H1 (cell line): Measurements from ENCODE around the gene TXNDC8. TPM values are rescaled to one million over a fixed set of nuclear protein-coding genes. Genes with fewer than 3 reads are reported as not detected.

Experiments used
- CTCF ChIA-PET: fragments of 300-600 bp; sonication (Branson Sonifier 250); formaldehyde crosslinking; loops from one replicate; lab custom pipeline; 2021; ENCODE audit not compliant: partially characterized antibody; lab: Charles Lee
- POLR2A ChIA-PET: fragments of 300-600 bp; sonication (Branson Sonifier 250); formaldehyde crosslinking; loops from one replicate; lab custom pipeline; 2021; ENCODE audit warnings: inconsistent platforms; ENCODE audit not compliant: partially characterized antibody; lab: Charles Lee
- DNase-seq, 2 experiments: peaks; one replicate each; pipeline versions ENCODE4 v3.0.0 to v3.0.0-alpha.2; 2010 to 2022; ENCODE audit warnings: low spot score in 2 of 2, low read depth in 1 of 2, mixed read lengths in 1 of 2
- FAIRE-seq: peaks from 2 replicates; lab custom pipeline; 2011; peaks lifted over from hg19 to GRCh38; lab: Jason Lieb, UNC
- H2AFZ ChIP-seq: 2 replicates; pipeline ENCODE4 v1.8.1; 2012; ENCODE audit warnings: low read length, inconsistent platforms
- H2AK5ac ChIP-seq: 2 replicates; pipeline ENCODE4 v1.6.1; 2013; ENCODE audit warnings: low read depth, low read length
- H2BK120ac ChIP-seq: replicated peaks from 2 replicates; pipeline ENCODE3; 2013; ENCODE audit warnings: low read depth, low read length, inconsistent platforms
- H2BK12ac ChIP-seq: 2 replicates; pipeline ENCODE4 v1.6.1; 2013; ENCODE audit warnings: low read depth, low read length
- H2BK15ac ChIP-seq: 2 replicates; pipeline ENCODE4 v1.6.1; 2013; ENCODE audit warnings: low read length
- H2BK20ac ChIP-seq: 2 replicates; pipeline ENCODE4 v1.6.1; 2013; ENCODE audit warnings: low read length
- H2BK5ac ChIP-seq: 2 replicates; pipeline ENCODE4 v1.6.1; 2013; ENCODE audit warnings: low read depth, low read length
- H3K14ac ChIP-seq: 2 replicates; pipeline ENCODE4 v1.6.1; 2013; ENCODE audit warnings: inconsistent platforms; ENCODE audit not compliant: insufficient read length
- H3K18ac ChIP-seq: 2 replicates; pipeline ENCODE4 v1.6.1; 2013; ENCODE audit warnings: low read length; ENCODE audit errors: extremely low read depth
- H3K23ac ChIP-seq: 2 replicates; pipeline ENCODE4 v1.6.1; 2013; ENCODE audit warnings: inconsistent platforms; ENCODE audit not compliant: insufficient read length
- H3K23me2 ChIP-seq: 2 replicates; pipeline ENCODE4 v1.6.1; 2013; ENCODE audit warnings: low read depth, low read length
- H3K27ac ChIP-seq: 2 replicates; pipeline ENCODE4 v1.6.1; 2011; ENCODE audit warnings: low read depth, low read length, inconsistent platforms
- H3K27me3 ChIP-seq, 4 experiments: replicated peaks in 1 of 4; 1 replicate in 1 of 4; 2 replicates in 3 of 4; pipeline versions ENCODE4 v1.6.1 to v1.8.1; 2011 to 2013; ENCODE audit warnings: low read length in 3 of 4, mild to moderate bottlenecking in 3 of 4, inconsistent platforms in 2 of 4, mixed read lengths in 2 of 4, moderate library complexity in 1 of 4; ENCODE audit not compliant: control insufficient read depth in 3 of 4, insufficient read depth in 3 of 4; ENCODE audit errors: extremely low read depth in 1 of 4
- H3K36me3 ChIP-seq, 4 experiments: 2 replicates each; pipeline versions ENCODE4 v1.6.1 to v1.8.1; 2011 to 2013; ENCODE audit warnings: mild to moderate bottlenecking in 4 of 4, low read length in 3 of 4, moderate library complexity in 2 of 4, control low read depth in 1 of 4, inconsistent platforms in 1 of 4; ENCODE audit not compliant: insufficient read depth in 4 of 4, control insufficient read depth in 2 of 4
- H3K4ac ChIP-seq: replicated peaks from 2 replicates; pipeline ENCODE3; 2013; ENCODE audit warnings: low read length, low read depth, mixed read lengths, inconsistent platforms; ENCODE audit not compliant: insufficient read length
- H3K4me1 ChIP-seq, 4 experiments: replicated peaks in 1 of 4; 1 replicate in 1 of 4; 2 replicates in 3 of 4; pipeline versions ENCODE4 v1.6.1 to v1.8.1; 2011 to 2013; ENCODE audit warnings: low read length in 3 of 4, inconsistent platforms in 2 of 4, mixed read lengths in 1 of 4; ENCODE audit not compliant: insufficient read depth in 4 of 4, control insufficient read depth in 3 of 4
- H3K4me2 ChIP-seq, 2 experiments: 2 replicates each; pipeline versions ENCODE4 v1.6.1 to v1.8.1; 2011 to 2013; ENCODE audit warnings: low read depth in 2 of 2, low read length in 2 of 2, control low read depth in 1 of 2, inconsistent platforms in 1 of 2, mild to moderate bottlenecking in 1 of 2; ENCODE audit not compliant: insufficient read depth in 1 of 2
- H3K4me3 ChIP-seq, 4 experiments: fragments of 200-600, 300-600 bp in 1 of 4; sonication (generic), shearing (Covaris generic), sonication (Bioruptor Twin) in 1 of 4; 2 replicates each; pipeline versions ENCODE4 v1.5.1 to v1.8.1; 2011 to 2016; ENCODE audit warnings: low read length in 4 of 4, low read depth in 3 of 4, control low read depth in 2 of 4, inconsistent platforms in 2 of 4, mild to moderate bottlenecking in 2 of 4, mixed read lengths in 1 of 4, moderate library complexity in 1 of 4; ENCODE audit not compliant: insufficient read depth in 2 of 4; ENCODE audit errors: extremely low read depth in 1 of 4
- H3K56ac ChIP-seq: replicated peaks from 2 replicates; pipeline ENCODE3; 2013; ENCODE audit warnings: low read depth, mild to moderate bottlenecking, mixed read lengths, low read length, inconsistent platforms; ENCODE audit not compliant: insufficient read length
- H3K79me1 ChIP-seq: 2 replicates; pipeline ENCODE4 v1.6.1; 2013; ENCODE audit warnings: low read depth, low read length, control low read depth
- H3K79me2 ChIP-seq, 2 experiments: 2 replicates each; pipeline versions ENCODE4 v1.6.1 to v1.8.1; 2012 to 2013; ENCODE audit warnings: low read length in 2 of 2, mild to moderate bottlenecking in 2 of 2, inconsistent platforms in 1 of 2; ENCODE audit not compliant: insufficient read depth in 2 of 2, control insufficient read depth in 1 of 2
- H3K9ac ChIP-seq, 4 experiments: replicated peaks in 1 of 4; 1 replicate in 1 of 4; 2 replicates in 3 of 4; pipeline versions ENCODE4 v1.6.1 to v1.8.1; 2011 to 2013; ENCODE audit warnings: low read depth in 3 of 4, low read length in 3 of 4, control low read depth in 2 of 4, mild to moderate bottlenecking in 2 of 4, moderate library complexity in 2 of 4, inconsistent platforms in 1 of 4; ENCODE audit errors: extremely low read depth in 1 of 4
- H3K9me3 ChIP-seq, 2 experiments: 2 replicates each; pipeline versions ENCODE4 v1.6.1 to v1.8.1; 2012 to 2013; ENCODE audit warnings: mild to moderate bottlenecking in 2 of 2, moderate library complexity in 2 of 2, control low read depth in 1 of 2, inconsistent platforms in 1 of 2, low read depth in 1 of 2, low read length in 1 of 2, mixed read lengths in 1 of 2; ENCODE audit not compliant: insufficient read depth in 2 of 2
- H4K20me1 ChIP-seq, 2 experiments: replicated peaks in 1 of 2; 2 replicates each; pipeline versions ENCODE3 to v1.8.1; 2011 to 2013; ENCODE audit warnings: inconsistent platforms in 2 of 2, low read length in 2 of 2, mild to moderate bottlenecking in 1 of 2; ENCODE audit not compliant: insufficient read depth in 2 of 2, control insufficient read depth in 1 of 2
- H4K5ac ChIP-seq: 2 replicates; pipeline ENCODE4 v1.6.1; 2013; ENCODE audit warnings: low read length, low read depth, mixed read lengths, inconsistent platforms; ENCODE audit not compliant: insufficient read length
- H4K8ac ChIP-seq: 2 replicates; pipeline ENCODE4 v1.8.0; 2013; ENCODE audit warnings: mild to moderate bottlenecking, moderate library complexity, low read length, inconsistent platforms; ENCODE audit not compliant: insufficient read depth; ENCODE audit errors: extremely low read depth
- H4K91ac ChIP-seq: replicated peaks from 2 replicates; pipeline ENCODE3; 2013; ENCODE audit warnings: low read length, mixed read lengths, inconsistent platforms; ENCODE audit not compliant: insufficient read length
- BACH1 ChIP-seq: IDR thresholded peaks from 2 replicates; pipeline ENCODE4 v1.6.1; 2012; ENCODE audit warnings: low read length, improper control_type of control experiment
- SIX5 ChIP-seq: IDR thresholded peaks from 2 replicates; pipeline ENCODE4 v1.6.1; 2011; ENCODE audit warnings: mild to moderate bottlenecking, low read depth, low read length
- WGBS, 2 experiments: shearing (Covaris generic) in 1 of 2; methylation state at CpG; one replicate each; pipeline versions ENCODE4 v1.1.6 to v1.1.7; 2013 to 2015; ENCODE audit warnings: low lambda C conversion rate in 2 of 2, mixed read lengths in 2 of 2, inconsistent platforms in 1 of 2, low coverage in 1 of 2, missing lambda C conversion rate in 1 of 2; ENCODE audit not compliant: insufficient replicate concordance in 2 of 2, insufficient coverage in 1 of 2, insufficient read length in 1 of 2; ENCODE audit errors: extremely low coverage in 1 of 2, missing lambda C conversion rate in 1 of 2; 5-methylcytosine and 5-hydroxymethylcytosine counted together
- polyA plus RNA-seq, 7 experiments: library from polyadenylated mRNA; depleted of rRNA in 3 of 7; stranded (reverse) in 5 of 7; unstranded in 2 of 7; fragments of >200 nt in 5 of 7; fragments of 200-250 nt in 2 of 7; gene quantifications; 1 replicate in 5 of 7; 2 replicates in 1 of 7; 4 replicates in 1 of 7; pipeline versions ENCODE4 v1.2.1 to v1.2.3, GENCODE V29; 2011 to 2013; ENCODE audit warnings: missing spikeins in 2 of 7, mixed read lengths in 2 of 7
- total RNA-seq: library from RNA; stranded (reverse); fragmentation: NEBNext Ultra II Directional; extraction: Animal tissue kit (Norgen Biotek cat#: 25700); gene quantifications from 2 replicates; pipeline ENCODE4 v1.2.1, GENCODE V29; 2021

TXNDC8 gene
- total and polyA plus RNA-seq, 2 of the 8 experiments (the other 6 are each of a cell fraction or from before 2014, with no cell fraction given): not detected

DNA sequence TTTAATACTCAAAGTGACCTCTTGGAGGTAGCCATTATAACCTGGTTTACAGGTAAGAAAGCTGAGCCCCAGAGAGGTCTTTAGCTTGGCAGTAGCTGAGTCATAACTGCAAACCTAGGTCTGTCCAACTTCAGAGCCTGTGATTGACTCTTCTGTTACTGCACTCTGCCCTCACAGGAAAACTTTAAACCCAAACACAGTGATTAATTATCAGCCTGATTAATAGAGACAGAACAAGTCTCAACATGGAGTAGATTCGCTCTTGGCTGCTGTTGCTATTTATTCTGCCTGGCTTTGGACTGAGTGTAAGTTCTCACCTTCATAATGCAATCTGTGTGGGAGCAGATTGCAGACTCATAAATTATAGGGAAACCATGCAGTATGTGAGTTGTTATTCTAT is 53.9 kb downstream of the TXNDC8 start:
- Histone ChIP-seq H2BK20ac (no peak overlapping the region), H3K23me2 (no peaks in the 10 kb centered on the region), H3K18ac (no peak overlapping the region), H4K20me1 (no peaks in the 10 kb centered on the region), H2BK120ac (no peak overlapping the region), H3K56ac (no peak overlapping the region), H3K79me1 (no peaks in the 10 kb centered on the region), H3K4me2 (no peak overlapping the region), H3K36me3 (no peaks in the 10 kb centered on the region), H3K4me1 (no peaks in the 10 kb centered on the region), H4K91ac (no peak overlapping the region), H2BK15ac (no peak overlapping the region), H4K8ac (no peak overlapping the region), H2BK5ac (no peak overlapping the region), H3K79me2 (no peaks in the 10 kb centered on the region), H2AK5ac (no peak overlapping the region), H3K27me3 (no peaks in the 10 kb centered on the region), H2BK12ac (no peak overlapping the region), H4K5ac (no peak overlapping the region), H3K9ac (no peak overlapping the region), H3K27ac (no peak overlapping the region), H3K23ac (no peak overlapping the region), H3K14ac (no peak overlapping the region), H3K9me3 (no peaks in the 10 kb centered on the region), H3K4me3 (no peak overlapping the region), H2AFZ (no peak overlapping the region), H3K4ac (no peak overlapping the region)
- TF ChIP-seq BACH1: no peak
- TF ChIP-seq SIX5: no peak
- ChIA-PET CTCF (interaction anchor here (1.2 kb wide), 1 partner anchor 57 kb away, joined by 3 read pairs; no protein-coding TSS in a partner anchor), POLR2A (interaction anchor here (1.2 to 4.4 kb wide), 2 partner anchors 10 to 27 kb away, joined by 3 to 20 read pairs; partner anchors contain the start of gene TXN)
- WGBS, 2 experiments: 92% methylated on average over 1 of the region's 1 CpG; no CpG with 5 or more reads in 1 of the 2 experiments
- DNase-seq (no peak), FAIRE-seq (no peak)
